HCT116 (cell line): Measurements from ENCODE around the gene DGKG. TPM values are rescaled to one million over a fixed set of nuclear protein-coding genes. Genes with fewer than 3 reads are reported as not detected.

Experiments
- ATAC-seq: fragments of 200-7000 bp; cut with Tn5 transposase; 2 replicates; pipeline ENCODE4 v1.9.1; 2020; ENCODE audit warnings: mild to moderate bottlenecking, moderate library complexity
- BruUV-seq: library from RNA; stranded (reverse); fragments of 400-500 nt; replicated peaks from 2 replicates; lab custom pipeline; 2021; lab: Mats Ljungman, UMichigan
- CTCF ChIA-PET: fragments of 300-600 bp; sonication (Branson Sonifier 250); formaldehyde crosslinking; loops from one replicate; lab custom pipeline; 2021; ENCODE audit warnings: antibody characterized with exemption; lab: Charles Lee
- POLR2A ChIA-PET: fragments of 300-600, 350-600 bp; sonication (Branson Sonifier 250); formaldehyde crosslinking; loops from one replicate; lab custom pipeline; 2021; ENCODE audit warnings: antibody characterized with exemption; lab: Charles Lee
- RAD21 ChIA-PET, 2 experiments: fragments of 300-600 bp; sonication (Branson Sonifier 250); formaldehyde crosslinking; loops; one replicate each; lab custom pipeline; 2023; ENCODE audit warnings: low total read pairs in 2 of 2; ENCODE audit not compliant: uncharacterized antibody in 2 of 2, unreplicated experiment in 2 of 2, low non-redundant PET in 1 of 2; lab: Charles Lee
- DNase-seq: peaks from one replicate; pipeline ENCODE4 v3.0.0-alpha.2; 2010; ENCODE audit warnings: low read depth, low spot score
- H2AFZ ChIP-seq: fragments of 200-600 bp; shearing (Covaris generic), sonication (generic); 2 replicates; pipeline ENCODE4 v1.6.1; 2017; ENCODE audit warnings: low read depth, mixed run types, mixed read lengths, antibody characterized with exemption, low read length; ENCODE audit not compliant: poor library complexity, severe bottlenecking
- H3K27ac ChIP-seq: 2 replicates; pipeline ENCODE4 v1.5.1; 2012; ENCODE audit warnings: low read depth, low read length
- H3K27me3 ChIP-seq: fragments of 200-600 bp; sonication (generic); 2 replicates; pipeline ENCODE4 v1.6.1; 2016; ENCODE audit warnings: mixed run types, low read length, mixed read lengths; ENCODE audit not compliant: insufficient read depth
- H3K36me3 ChIP-seq, 2 experiments: fragments of 200-500 bp in 1 of 2; fragments of 200-600 bp in 1 of 2; sonication (Bioruptor generic) in 1 of 2; sonication (generic) in 1 of 2; 2 replicates each; pipeline versions ENCODE4 v1.5.1 to v1.6.1; 2014 to 2016; ENCODE audit warnings: low read length in 2 of 2, inconsistent platforms in 1 of 2, mixed read lengths in 1 of 2, mixed run types in 1 of 2; ENCODE audit not compliant: insufficient read depth in 2 of 2, control insufficient read depth in 1 of 2
- H3K4me1 ChIP-seq, 2 experiments: fragments of 200-600 bp in 1 of 2; sonication (generic) in 1 of 2; 2 replicates each; pipeline versions ENCODE4 v1.5.1 to v1.6.1; 2012 to 2017; ENCODE audit warnings: low read length in 2 of 2, inconsistent platforms in 1 of 2, mild to moderate bottlenecking in 1 of 2, mixed read lengths in 1 of 2, mixed run types in 1 of 2, moderate library complexity in 1 of 2; ENCODE audit not compliant: insufficient read depth in 2 of 2, control insufficient read depth in 1 of 2
- H3K4me2 ChIP-seq: fragments of 200-600 bp; sonication (generic); 2 replicates; pipeline ENCODE4 v1.6.1; 2017; ENCODE audit warnings: mixed run types, low read length, mixed read lengths
- H3K4me3 ChIP-seq, 2 experiments: fragments of 200-600 bp in 1 of 2; sonication (generic) in 1 of 2; replicated peaks in 1 of 2; 2 replicates each; pipeline ENCODE4 v1.5.1; 2011 to 2016; ENCODE audit warnings: low read length in 2 of 2, control low read depth in 1 of 2, low read depth in 1 of 2, mild to moderate bottlenecking in 1 of 2, mixed read lengths in 1 of 2, mixed run types in 1 of 2
- H3K79me2 ChIP-seq: fragments of 200-600 bp; sonication (generic); 2 replicates; pipeline ENCODE4 v1.6.1; 2017; ENCODE audit warnings: mild to moderate bottlenecking, mixed run types, low read length, moderate library complexity, mixed read lengths; ENCODE audit not compliant: insufficient read depth
- H3K9ac ChIP-seq: fragments of 200-600 bp; sonication (generic); 2 replicates; pipeline ENCODE4 v1.6.1; 2016; ENCODE audit warnings: low read length, mixed read lengths
- H3K9me2 ChIP-seq: fragments of 200-600 bp; sonication (generic), shearing (Covaris generic); 2 replicates; pipeline ENCODE4 v1.6.1; 2017; ENCODE audit warnings: mixed run types, mild to moderate bottlenecking, moderate library complexity; ENCODE audit not compliant: insufficient read depth
- H3K9me3 ChIP-seq, 2 experiments: fragments of 200-500 bp in 1 of 2; fragments of 200-600 bp in 1 of 2; sonication (Bioruptor generic) in 1 of 2; sonication (generic) in 1 of 2; 2 replicates each; pipeline ENCODE4 v1.6.1; 2014 to 2017; ENCODE audit warnings: low read length in 2 of 2, mixed read lengths in 2 of 2, inconsistent platforms in 1 of 2, low read depth in 1 of 2, mild to moderate bottlenecking in 1 of 2, mixed run types in 1 of 2, moderate library complexity in 1 of 2; ENCODE audit not compliant: control insufficient read depth in 1 of 2, insufficient read depth in 1 of 2
- H4K20me1 ChIP-seq: fragments of 200-600 bp; sonication (generic), shearing (Covaris generic); 2 replicates; pipeline ENCODE4 v1.6.1; 2017; ENCODE audit warnings: mixed run types, mild to moderate bottlenecking, moderate library complexity; ENCODE audit not compliant: insufficient read depth
- CEBPB ChIP-seq: IDR thresholded peaks from 2 replicates; pipeline ENCODE4 v1.6.1; 2012; ENCODE audit warnings: low read depth
- ELF1 ChIP-seq: IDR thresholded peaks from 2 replicates; pipeline ENCODE4 v1.6.1; 2012; ENCODE audit warnings: low read depth, borderline replicate concordance
- EZH2 ChIP-seq: fragments of 200-600 bp; sonication (generic); IDR thresholded peaks from 2 replicates; pipeline ENCODE4 v1.6.1; 2017; ENCODE audit warnings: antibody characterized with exemption, mixed run types
- SRF ChIP-seq: IDR thresholded peaks from 2 replicates; pipeline ENCODE4 v1.6.1; 2012; ENCODE audit warnings: low read depth
- ZFX ChIP-seq: fragments of 450-650 bp; IDR thresholded peaks from 2 replicates; pipeline ENCODE4 v1.6.1; 2017
- intact Hi-C: fragments of 100-400 bp; cut with micrococcal nuclease; formaldehyde crosslinking; loops from 2 replicates; pipeline ENCODE4 v1.10.0; 2022
- total RNA-seq: library from RNA; stranded (reverse); gene quantifications from one replicate; pipeline ENCODE4 v1.2.1, GENCODE V29; 2021; ENCODE audit not compliant: unreplicated experiment
- TF ChIP-seq, protein P1 (sequence below): IDR thresholded peaks from 2 replicates; pipeline ENCODE4 v1.6.1; 2011; ENCODE audit warnings: mild to moderate bottlenecking, low read length, moderate library complexity; ENCODE audit not compliant: insufficient replicate concordance; ENCODE audit errors: extremely low read depth
- TF ChIP-seq, protein P2 (sequence below): IDR thresholded peaks from 2 replicates; pipeline ENCODE4 v1.6.1; 2012
- TF ChIP-seq, protein P3 (sequence below), 3 experiments: fragments of 200-600 bp in 1 of 3; sonication (generic) in 1 of 3; IDR thresholded peaks in 2 of 3; conservative IDR thresholded peaks in 1 of 3; 2 replicates each; pipeline ENCODE4 v1.5.1; 2012 to 2017; ENCODE audit warnings: low read depth in 2 of 3, low read length in 2 of 3, antibody characterized with exemption in 1 of 3, borderline replicate concordance in 1 of 3, control low read depth in 1 of 3, mild to moderate bottlenecking in 1 of 3, mixed read lengths in 1 of 3, mixed run types in 1 of 3, moderate library complexity in 1 of 3; ENCODE audit not compliant: insufficient read depth in 1 of 3

The DGKG gene
- total RNA-seq, 1 experiment from 2014 or later = 4.8 TPM

DNA sequence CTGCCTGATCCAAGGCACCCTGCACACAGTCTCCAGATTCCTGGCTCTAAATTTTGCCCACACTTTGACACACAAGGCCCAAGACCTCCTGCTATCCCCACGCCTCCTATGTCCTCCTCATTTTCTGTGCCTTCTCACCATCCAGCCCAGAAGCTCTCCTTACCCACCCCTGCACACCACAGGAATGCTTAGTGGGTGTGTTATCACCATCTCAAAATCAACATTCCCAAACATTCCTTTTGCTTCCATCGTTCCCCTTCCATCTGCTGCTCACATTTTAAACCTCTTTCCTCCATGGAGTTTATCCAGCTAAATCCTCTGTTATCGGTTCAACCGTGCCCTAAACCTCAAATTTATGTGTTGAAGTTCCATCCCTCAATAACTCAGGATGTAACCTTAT is 43.9 kb downstream of the DGKG start:
- intact Hi-C loops = no loop called here
- RAD21 ChIA-PET = no interaction called here
- H3K9ac ChIP-seq = no peak overlapping the region
- no peaks in the 10 kb centered on the region for H3K36me3 ChIP-seq
- TF ChIP-seq EZH2 = no peak
- TF ChIP-seq, protein P1, sequence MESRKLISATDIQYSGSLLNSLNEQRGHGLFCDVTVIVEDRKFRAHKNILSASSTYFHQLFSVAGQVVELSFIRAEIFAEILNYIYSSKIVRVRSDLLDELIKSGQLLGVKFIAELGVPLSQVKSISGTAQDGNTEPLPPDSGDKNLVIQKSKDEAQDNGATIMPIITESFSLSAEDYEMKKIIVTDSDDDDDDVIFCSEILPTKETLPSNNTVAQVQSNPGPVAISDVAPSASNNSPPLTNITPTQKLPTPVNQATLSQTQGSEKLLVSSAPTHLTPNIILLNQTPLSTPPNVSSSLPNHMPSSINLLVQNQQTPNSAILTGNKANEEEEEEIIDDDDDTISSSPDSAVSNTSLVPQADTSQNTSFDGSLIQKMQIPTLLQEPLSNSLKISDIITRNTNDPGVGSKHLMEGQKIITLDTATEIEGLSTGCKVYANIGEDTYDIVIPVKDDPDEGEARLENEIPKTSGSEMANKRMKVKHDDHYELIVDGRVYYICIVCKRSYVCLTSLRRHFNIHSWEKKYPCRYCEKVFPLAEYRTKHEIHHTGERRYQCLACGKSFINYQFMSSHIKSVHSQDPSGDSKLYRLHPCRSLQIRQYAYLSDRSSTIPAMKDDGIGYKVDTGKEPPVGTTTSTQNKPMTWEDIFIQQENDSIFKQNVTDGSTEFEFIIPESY = no peak
- no peak for TF ChIP-seq CEBPB
- no peak for TF ChIP-seq ELF1
- TF ChIP-seq, protein P2, sequence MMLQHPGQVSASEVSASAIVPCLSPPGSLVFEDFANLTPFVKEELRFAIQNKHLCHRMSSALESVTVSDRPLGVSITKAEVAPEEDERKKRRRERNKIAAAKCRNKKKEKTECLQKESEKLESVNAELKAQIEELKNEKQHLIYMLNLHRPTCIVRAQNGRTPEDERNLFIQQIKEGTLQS = no peak
- TF ChIP-seq, protein P3, sequence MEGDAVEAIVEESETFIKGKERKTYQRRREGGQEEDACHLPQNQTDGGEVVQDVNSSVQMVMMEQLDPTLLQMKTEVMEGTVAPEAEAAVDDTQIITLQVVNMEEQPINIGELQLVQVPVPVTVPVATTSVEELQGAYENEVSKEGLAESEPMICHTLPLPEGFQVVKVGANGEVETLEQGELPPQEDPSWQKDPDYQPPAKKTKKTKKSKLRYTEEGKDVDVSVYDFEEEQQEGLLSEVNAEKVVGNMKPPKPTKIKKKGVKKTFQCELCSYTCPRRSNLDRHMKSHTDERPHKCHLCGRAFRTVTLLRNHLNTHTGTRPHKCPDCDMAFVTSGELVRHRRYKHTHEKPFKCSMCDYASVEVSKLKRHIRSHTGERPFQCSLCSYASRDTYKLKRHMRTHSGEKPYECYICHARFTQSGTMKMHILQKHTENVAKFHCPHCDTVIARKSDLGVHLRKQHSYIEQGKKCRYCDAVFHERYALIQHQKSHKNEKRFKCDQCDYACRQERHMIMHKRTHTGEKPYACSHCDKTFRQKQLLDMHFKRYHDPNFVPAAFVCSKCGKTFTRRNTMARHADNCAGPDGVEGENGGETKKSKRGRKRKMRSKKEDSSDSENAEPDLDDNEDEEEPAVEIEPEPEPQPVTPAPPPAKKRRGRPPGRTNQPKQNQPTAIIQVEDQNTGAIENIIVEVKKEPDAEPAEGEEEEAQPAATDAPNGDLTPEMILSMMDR (IDR thresholded peaks at IDR 0.05 in 2 of 3, conservative IDR thresholded peaks at IDR 0.05 in 1 of 3; ENCODE audit: borderline replicate concordance in 1 of 3, insufficient read depth in 1 of 3, low read depth in 2 of 3, low read length in 2 of 3) = no peak
- no peak for TF ChIP-seq ZFX
- no peak for TF ChIP-seq SRF
- H3K79me2 ChIP-seq = no peaks in the 10 kb centered on the region
- ATAC-seq (no peak), DNase-seq (no peak)
- no peak overlapping the region for H3K4me2 ChIP-seq
- BruUV-seq = no TSS peak
- CTCF ChIA-PET = no interaction called here
- no peak overlapping the region for H2AFZ ChIP-seq
- no peak overlapping the region for H3K4me3 ChIP-seq
- POLR2A ChIA-PET = no interaction called here
- H3K9me3 ChIP-seq = no peaks in the 10 kb centered on the region
- peaks cover 3% of the 10 kb centered on the region; the same call in 1 of the 2 replicates for H3K27me3 ChIP-seq
- H3K27ac ChIP-seq = no peak overlapping the region
- no peaks in the 10 kb centered on the region for H3K4me1 ChIP-seq
- H3K9me2 ChIP-seq = no peaks in the 10 kb centered on the region
- H4K20me1 ChIP-seq = no peaks in the 10 kb centered on the region
